ELR (cell line): ENCODE measurements around the gene PHF3.
"Not testable (repeated sequence)": the region's sequence is repeated elsewhere in the genome, so short reads cannot be mapped to it uniquely, and the experiment has no call there.

ENCODE experiments used
- DNase-seq: peaks from one replicate; pipeline ENCODE4 v3.0.0-alpha.2; 2015; ENCODE audit warnings: low read depth

PHF3 gene

DNA sequence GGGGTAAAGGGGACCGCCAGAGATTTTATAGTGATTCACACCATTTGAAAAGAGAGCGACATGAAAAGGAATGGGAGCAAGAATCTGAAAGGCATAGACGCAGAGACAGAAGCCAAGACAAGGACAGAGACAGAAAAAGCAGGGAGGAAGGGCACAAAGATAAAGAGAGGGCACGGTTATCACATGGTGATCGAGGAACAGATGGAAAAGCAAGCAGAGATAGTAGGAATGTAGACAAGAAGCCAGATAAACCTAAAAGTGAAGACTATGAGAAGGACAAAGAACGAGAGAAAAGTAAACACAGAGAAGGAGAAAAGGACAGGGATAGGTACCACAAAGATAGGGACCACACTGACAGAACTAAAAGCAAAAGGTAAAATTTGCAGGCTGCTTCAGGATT lies 77.7 kb downstream of the PHF3 start:
- DNase-seq = no peak

DNA sequence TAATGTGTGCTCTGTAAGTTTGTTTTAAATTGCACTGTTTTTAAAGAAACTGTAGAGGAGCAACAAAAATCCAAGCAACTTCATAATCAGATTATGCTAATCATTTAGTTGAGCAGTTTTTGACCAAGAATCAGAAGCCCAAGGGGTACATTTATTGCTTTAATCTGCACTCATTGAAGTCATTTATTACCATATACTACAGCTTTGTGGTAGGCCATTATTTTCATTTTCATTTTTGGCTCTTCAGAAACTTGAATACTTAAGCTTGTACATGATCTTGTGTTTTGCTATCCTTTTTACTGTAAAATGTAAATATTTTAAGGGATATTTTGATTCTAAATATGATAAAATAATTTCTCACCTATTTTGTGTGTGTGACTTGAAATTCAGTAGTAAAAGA lies 78.5 kb downstream of the PHF3 start:
- DNase-seq = no peak

GRCh38 chr6:63716169-63716568 lies 80.6 kb downstream of the PHF3 start:
- no peak for DNase-seq

- no peak for DNase-seq
Observed at GRCh38 chr6:63721181-63721580, 85.6 kb downstream of the PHF3 start.

GRCh38 chr6:63724721-63725120 lies 89.1 kb downstream of the PHF3 start:
- DNase-seq = no peak

DNA sequence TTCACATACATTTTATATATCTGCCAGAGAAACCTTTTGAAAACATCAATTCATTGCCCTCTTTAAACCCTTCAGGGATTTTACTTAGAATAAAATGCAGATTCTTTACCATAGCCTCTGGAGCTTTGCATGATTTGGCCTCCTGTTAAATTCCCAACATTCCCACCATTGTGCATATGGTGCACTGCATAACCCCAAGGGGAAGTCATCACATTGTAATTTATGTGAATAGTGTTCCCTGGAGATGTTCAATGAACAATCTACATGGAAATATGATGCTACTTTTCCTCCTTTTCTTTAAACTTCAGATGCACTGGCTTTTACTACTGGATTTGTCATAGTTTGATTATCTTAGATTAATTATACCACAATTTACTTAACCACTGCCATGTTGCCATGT lies 94.7 kb downstream of the PHF3 start:
- peak; percentile 11 for DNase-seq

- peak; percentile 67 for DNase-seq
Observed at GRCh38 chr6:63731930-63732329, 96.3 kb downstream of the PHF3 start.

DNA sequence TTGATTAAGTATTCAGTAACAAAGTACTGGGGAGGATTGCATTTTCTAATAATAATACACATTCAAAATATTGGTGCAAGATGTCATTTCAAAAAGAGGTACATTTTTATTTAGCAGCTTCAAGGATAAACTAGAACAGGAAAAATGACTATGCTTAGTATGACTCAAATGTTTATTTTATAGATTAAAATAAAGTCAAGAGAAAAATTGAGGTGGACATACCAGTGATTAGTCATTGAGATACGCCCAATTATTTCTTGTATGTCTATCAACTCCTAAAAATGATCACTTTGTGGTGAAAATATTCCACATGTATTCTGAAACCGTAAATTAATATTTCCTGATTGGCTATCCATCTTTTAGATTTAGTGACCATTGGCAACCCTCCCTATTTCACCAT lies 96.7 kb downstream of the PHF3 start:
- peak; percentile 85 for DNase-seq

DNA sequence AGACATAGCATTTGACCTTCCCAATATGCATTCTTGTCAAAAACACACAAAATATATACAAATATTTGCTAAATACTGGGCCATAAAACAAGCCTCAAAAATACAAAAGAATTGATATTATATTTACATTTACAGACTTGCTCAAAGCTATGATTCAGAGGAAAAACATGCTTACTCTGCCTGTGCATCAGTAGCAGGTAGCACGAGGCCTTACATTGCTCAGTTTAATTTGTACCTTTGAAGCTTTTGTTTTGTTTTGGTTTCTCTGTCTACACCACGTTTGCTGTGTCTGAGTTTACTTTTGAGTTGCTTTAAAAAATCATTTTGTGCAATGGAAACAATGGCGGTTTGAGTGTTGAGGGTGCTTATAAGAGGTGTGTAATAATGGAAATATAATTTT lies 99.3 kb downstream of the PHF3 start:
- peak; percentile 63 for DNase-seq

GRCh38 chr6:63738190-63738589 lies 102.6 kb downstream of the PHF3 start:
- DNase-seq = not testable (repeated sequence)

DNA sequence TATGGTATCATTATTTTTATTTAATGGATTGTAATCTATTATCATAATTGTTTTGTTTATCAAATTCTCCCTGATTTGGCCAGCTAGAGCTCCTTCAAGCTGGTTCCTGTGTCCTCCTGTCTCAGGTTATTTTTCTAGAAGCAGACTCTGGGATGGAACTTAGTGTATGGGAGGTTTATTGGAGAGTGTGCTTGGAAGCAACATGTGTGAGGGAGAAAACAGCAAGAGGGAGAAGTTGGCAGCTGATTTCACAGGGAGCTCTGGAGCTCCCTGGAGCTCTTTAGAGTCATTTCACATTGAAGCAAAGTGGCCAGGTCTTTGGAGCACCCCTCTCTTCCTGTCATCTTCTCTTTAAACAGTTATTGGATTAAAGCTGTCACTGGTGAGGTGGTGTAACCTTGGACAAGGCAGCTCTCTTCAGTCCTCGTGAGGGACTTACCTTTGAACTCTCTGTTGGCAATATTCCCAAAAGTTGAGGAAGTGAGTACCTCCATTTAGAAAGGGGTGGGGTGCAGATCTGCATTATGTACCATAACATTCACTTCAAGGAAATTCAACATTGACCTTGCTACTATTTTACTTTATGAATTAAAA lies 103.6 kb downstream of the PHF3 start:
- DNase-seq = no peak

- peak; percentile 84 for DNase-seq
Observed at GRCh38 chr6:63740709-63741108, 105.1 kb downstream of the PHF3 start.

DNA sequence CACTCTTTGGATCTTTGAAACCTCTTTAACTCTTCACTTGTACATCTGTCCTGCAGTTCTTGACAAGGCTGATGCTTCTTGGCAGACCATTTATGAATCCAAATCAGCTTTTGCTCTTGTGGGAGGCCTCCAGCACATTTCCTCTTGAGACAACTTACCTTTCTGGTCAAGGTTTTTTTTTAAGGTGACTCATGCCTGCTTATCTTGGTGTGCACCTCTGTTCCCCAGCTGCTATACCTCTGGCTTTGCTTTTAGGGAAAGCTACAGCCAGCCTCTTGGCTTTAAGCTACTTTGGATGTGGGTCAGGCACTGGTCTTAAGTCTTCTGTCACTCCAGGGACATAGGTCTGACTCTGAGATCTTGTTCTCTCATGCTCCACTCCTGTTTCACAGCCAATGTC lies 106.5 kb downstream of the PHF3 start:
- DNase-seq = no peak

- DNase-seq = no peak
Observed at GRCh38 chr6:63743691-63744090, 108.1 kb downstream of the PHF3 start.

- no peak for DNase-seq
Observed at GRCh38 chr6:63744810-63745209, 109.2 kb downstream of the PHF3 start.

GRCh38 chr6:63745784-63746183 lies 110.2 kb downstream of the PHF3 start:
- no peak for DNase-seq

GRCh38 chr6:63750400-63750799 lies 114.8 kb downstream of the PHF3 start:
- no peak for DNase-seq

DNA sequence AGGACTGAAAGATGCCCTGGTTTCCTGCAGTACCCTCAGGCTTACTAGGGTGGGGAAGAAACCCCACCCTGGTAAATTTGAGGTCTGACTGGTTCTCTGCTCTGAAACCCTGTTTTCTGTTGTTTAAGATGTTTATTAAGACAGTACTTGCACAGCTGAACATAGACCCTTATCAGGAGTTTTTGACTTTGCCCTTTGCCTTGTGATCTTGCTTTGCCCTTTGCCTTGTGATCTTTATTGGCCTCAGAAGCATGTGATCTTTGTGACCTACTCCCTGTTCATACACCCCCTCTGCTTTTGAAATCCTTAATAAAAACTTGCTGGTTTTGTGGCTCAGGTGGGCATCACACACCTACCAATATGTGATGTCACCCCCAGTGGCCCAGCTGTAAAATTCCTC lies 121.7 kb downstream of the PHF3 start:
- DNase-seq = not testable (repeated sequence)

DNA sequence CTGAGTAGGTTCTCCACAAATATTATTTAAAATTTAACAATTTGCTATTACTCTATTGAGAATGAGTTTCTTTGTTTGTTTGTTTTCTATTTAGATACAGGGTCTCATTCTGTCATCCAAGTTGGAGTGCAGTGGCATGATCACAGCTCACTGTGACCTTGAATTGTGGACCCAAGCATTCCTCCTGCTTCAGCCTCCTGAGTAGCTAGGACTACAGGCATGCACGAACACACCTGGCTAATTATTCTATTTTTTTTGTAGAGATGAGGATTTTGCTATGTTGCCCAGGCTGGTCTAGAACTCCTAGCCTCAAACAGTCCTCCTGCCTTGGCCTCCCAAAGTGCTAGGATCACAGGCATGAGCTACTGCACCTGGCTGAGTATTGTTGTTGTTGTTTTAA lies 122.2 kb downstream of the PHF3 start:
- DNase-seq = no peak

GRCh38 chr6:63759605-63760105 lies 124.1 kb downstream of the PHF3 start:
- peak; percentile 16 for DNase-seq

- DNase-seq = no peak
Observed at GRCh38 chr6:63760199-63760598, 124.6 kb downstream of the PHF3 start.

DNA sequence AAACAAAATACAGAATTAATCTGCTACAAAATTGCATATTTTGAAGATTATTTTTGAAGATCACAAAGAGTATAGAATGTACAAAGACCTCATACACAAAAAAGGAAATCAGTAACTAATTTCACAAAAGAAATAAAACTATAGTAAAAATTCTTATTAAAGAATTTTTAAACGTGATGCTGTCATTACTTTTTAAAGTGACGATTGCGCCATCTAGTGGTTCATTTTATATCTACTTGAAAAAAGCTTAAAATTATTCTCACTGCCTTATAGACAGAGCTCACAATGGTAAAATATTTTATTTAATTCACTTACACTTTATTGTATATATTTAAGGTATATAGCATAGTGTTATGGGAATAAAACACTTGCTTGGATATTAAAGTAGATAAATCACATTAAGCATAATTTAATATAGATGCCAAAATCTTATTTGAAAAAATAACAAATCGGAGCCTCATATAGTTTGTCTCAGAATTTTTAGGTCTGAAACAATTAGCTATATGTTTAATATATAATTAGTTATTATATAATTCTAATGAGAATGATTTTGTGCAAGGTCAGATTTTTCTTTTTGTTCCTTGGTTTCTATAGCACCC lies 128.8 kb downstream of the PHF3 start:
- peak; percentile 65 for DNase-seq
